ENCODE results near the gene NOTCH1.

GRCh38 chr9:136527721-136528710 lies 17.8 kb downstream of the NOTCH1 start:
- TF ChIP-seq POLR2A (IDR thresholded peaks at IDR 0.05) (no peak), CTCF (IDR thresholded peaks at IDR 0.05) (no peak)

Data from thyroid gland (tissue), 4 donors.